Measurements from ENCODE around the gene HTR1D.
A peak's percentile ranks its signal among the peaks of the same experiment; 100 is the strongest.
"Not testable (repeated sequence)": the region's sequence is repeated elsewhere in the genome, so short reads cannot be mapped to it uniquely, and the experiment has no call there.

The HTR1D gene

DNA sequence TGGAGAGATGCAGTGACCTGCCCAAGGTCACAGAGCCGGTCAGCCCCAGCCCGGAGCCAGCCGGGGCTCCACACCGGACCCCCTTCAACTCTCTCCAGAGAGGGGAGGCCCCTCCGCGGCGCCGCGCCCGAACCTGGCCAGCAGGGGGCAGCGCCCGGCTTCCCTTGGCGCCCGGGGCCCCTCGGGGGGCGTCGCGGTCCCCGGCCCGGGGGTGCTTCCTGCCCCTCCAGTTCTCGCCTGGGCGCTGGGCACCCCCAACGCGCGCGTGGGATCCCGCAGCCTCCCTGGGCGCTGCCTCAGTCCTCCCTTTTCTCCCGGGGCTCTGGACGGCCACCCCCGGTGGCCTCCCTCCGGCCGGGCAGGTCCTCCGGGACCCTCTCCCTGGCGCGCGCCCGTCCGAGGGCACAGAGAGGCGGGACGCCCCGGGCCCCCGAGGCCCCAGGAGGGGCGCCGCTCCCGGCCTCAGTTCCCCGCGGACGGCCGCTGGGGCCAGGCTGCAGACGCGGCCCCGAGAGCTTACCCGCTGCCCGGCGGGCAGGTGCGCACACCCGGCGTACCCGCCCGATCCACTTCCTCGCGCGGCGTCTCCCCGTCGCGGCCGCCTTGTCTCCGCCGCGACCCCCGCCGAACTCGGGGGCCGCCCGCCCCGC lies 406 bp downstream of the HTR1D start:
- peak in 1 of 2 donors; percentile 13 for DNase-seq (ENCODE audit: low read depth in 2 of 2)

DNA sequence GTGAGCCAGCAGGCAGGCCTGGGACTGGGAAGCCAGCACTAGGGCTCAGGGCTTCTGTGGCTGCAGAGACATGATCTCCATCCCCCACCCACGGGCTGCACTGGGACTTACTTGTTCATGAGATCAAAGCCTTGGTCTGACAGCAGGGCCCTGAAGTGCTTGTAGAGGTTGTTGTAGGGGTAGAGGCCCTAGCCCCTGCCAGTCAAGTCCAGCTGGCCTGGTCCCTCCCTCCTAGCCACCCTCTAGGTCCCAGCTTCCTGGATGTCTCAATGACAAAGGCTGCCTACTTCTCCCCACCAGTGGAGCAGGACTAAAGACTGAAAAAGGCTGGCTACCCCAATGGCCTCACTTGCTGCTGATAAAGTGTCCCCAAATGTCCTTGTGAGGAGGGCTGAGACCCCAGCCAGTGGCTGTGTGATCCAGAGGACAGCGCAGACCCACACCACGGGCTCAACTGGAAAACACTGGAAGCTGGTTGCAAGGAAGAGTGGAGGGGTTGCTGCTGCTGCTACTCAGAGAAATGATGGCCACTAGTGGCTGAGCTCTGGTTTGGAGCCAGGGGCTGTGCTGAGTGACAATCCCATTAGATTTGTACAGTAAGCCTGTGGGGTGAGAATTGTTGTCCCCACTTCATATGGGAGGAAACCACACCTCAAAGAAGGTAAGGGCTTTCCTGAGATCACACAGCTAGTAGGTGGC lies 1.4 kb downstream of the HTR1D start:
- DNase-seq (ENCODE audit: low read depth in 2 of 2), result no peak

DNA sequence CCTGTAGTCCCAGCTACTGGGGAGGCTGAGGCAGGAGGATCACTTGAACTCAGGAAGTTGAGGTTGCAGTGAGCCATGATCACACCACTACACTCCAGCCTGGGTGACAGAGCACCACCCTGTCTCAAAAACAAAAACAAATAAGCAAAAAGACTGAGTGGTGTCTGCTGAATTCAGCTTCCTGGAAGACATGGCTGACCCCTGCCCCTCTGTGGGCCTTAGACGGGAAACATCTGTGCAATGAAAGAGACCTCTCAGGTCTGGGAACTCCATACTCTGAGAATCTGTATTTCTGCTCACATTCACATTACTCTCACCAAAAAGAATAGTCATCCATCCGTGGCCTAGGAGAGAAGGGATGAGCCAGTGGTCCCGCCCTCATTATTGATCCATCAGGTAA lies 2.0 kb downstream of the HTR1D start:
- DNase-seq (ENCODE audit: low read depth in 2 of 2), result no peak

DNA sequence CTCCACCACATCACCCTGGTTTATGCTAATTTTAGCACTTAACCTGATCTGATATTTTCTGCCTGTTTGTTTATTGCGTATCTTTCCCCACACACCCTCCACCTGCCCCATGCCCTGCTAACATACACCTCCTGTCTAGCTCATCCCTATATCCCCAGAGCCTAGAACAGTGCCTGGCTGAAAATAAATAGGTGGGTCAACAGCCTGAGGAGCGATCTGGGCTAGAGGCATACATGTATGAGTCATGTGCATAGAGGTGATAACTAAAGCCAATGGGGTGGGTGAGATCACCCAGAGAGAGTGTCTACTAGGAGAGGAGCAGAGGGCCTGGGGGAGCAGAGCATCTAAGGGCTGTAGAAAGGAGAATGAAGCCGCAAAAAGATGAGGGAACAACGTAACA lies 2.7 kb downstream of the HTR1D start:
- DNase-seq (ENCODE audit: low read depth in 2 of 2), result no peak

DNA sequence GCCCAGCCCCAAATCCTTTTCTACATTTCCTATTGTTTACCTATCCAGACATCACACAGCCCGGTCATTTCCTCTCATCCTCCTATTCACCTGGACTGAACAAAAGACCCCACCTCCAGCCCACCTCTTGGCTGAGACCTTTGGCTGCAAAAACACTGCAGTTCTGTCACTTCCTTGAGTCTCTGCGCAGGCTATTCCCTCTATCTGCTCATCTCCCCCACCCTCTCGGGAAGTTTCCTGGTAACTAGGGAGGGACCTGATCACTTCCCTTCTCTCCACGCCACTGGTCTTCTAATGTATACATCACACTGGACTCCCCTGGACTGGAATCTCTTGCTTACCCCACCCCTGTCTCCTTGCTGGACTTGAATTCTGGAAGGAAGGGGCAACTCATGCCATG lies 5.3 kb downstream of the HTR1D start:
- DNase-seq (ENCODE audit: low read depth in 2 of 2), result no peak

DNA sequence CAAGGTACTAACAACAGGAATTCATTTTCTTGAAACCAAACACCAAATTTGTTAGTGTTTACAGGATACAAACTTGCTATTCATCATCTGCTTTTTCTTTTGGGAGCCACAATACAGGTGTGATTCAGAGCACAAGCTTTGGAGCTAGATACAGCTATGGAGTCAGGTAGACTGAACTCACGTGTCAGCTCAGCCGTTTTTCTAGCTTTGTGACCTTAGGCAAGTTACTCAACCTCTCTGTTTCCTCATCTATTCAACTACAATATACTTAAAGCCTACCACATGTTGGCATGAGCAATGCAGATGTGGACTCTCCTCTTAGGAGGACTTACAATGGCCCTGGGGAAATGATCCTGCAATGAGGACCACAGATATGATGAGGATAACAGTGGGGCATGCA lies 6.3 kb downstream of the HTR1D start:
- DNase-seq (ENCODE audit: low read depth in 2 of 2), result no peak

DNA sequence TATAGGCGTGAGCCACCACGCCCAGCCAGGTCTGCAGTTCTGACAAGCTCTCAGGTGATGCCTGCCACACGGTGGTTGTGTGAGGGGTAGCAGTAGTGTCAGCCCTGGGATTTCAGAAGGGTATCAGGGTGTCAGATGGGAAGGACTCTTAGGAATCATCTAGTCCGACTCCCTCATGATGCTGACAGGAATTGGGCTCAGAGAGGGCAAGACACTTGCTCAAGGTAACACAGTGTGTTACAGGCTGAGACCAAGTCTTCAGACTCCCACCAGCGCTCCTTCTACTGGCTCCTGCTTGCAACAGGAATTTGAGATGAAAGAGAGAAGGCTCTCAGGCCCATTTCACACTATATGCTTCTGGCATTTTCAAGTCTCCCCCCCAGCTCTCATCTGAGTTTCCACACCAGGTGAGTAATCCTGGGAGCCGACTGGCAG lies 6.9 kb downstream of the HTR1D start:
- no peak for DNase-seq (ENCODE audit: low read depth in 2 of 2)

DNA sequence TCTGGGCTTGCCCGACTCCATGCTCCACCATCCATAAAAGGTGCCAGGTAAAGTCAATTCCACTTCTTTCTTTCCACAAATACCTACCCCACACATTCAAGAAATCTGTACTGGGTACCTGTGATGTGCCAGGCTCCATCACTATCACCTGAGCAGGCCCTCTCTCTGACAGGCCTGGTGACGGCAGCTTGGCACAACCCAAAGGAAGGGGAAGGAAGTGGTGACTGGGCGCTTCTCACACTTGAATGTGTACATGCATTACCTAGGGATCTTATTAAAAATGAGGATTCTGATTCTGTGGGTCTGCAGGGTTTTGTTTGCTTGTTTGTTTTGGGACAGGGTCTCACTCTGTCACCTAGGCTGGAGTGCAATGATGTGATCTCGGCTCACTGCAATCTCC lies 7.5 kb downstream of the HTR1D start:
- DNase-seq (ENCODE audit: low read depth in 2 of 2), result no peak

DNA sequence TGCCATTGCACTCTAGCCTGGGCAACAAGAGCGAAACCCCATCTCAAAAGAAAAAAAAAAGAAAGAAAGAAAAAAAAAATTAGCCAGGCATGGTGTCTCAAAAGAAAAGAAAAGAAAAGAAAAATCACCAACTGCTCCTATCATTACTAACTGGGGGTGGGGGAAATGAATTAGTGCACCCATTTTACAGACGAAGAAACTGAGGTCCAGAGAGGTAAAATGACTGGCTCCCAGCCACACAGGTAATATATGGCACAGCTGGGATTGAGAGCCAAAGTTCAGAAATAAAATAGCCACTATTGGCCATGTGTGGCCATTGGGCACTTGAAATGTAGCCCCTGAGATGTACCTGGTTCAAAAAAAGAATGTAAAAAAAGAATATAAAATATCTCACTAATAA lies 8.8 kb downstream of the HTR1D start:
- no peak for DNase-seq (ENCODE audit: low read depth in 2 of 2)

DNA sequence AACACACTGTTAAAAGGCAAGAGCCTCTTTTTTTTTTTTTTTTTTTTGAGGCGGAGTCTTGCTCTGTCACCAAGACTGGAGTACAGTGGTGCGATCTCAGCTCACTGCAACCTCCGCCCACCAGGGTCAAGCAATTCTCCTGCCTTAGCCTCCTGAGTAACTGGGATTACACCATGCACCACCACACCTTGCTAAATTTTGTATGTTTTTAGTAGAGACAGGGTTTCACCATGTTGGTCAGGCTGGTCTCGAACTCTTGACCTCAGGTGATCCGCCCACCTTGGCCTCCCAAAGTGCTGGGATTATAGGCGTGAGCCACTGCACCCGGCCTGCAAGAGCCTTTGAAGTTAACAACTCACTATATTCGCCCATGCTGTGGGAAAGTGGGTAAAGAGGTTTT lies 9.6 kb downstream of the HTR1D start:
- not testable (repeated sequence) for DNase-seq (ENCODE audit: low read depth in 2 of 2)

DNA sequence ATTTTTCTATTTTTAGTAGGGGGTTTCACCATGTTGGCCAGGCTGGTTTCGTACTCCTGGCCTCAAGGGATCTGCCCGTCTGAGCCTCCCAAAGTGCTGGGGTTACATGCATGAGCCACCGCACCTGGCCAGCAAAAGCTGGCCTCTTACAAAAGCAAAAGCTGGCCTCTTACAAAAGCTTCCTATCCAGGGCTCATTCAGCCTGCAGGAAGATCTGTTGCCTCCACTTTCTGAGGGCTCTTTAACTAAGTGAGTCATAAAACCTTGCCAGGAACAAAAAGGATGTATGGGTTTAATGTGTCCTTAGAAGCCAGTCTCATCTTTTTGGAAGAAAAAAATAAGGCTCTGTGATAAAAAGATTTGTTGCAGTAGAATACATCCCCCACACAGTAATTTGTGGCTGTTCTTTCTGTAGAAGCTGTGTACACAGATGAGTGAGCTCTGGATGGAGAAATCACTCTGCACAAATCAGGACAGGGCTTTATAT lies 15.0 kb downstream of the HTR1D start:
- DNase-seq (ENCODE audit: low read depth in 2 of 2), result no peak

DNA sequence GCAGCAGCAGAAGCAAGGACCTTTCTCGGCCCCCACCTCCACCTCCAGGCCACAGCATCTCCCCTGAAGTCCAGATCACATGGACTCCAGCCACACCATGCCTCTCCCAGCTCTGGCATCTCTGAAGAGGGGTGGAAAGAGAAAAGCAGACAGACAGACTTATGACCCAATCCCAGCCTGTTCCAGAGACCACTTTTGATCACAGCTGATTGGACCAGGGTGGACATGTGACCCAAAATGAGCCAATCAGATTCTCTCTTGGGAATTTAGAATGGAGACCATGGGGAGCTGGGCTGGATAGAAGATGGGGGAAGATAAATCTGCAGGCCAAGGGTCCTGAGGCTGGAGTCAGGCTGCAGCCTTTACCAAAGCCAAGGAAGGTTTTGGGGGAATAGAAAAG lies 16.4 kb downstream of the HTR1D start:
- DNase-seq (ENCODE audit: low read depth in 2 of 2), result no peak

DNA sequence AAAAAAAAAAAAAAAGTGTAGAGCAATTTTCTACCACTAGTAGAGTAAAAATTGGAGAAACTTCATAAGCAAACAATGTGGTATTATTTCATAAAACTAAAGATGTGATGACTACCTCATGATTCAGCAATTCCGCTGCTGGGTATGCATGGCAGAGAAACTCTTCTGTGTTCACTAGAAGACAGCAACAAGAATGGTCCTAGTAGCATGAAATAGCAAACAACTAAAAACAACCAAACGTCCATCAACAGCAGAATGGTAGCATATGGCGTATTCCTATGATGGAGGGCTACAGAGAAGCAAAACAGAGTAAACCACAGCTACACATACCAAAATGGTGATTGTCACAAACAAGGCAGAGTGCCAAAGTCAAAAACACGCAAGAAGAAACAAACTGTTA lies 18.9 kb downstream of the HTR1D start:
- no peak for DNase-seq (ENCODE audit: low read depth in 2 of 2)

DNA sequence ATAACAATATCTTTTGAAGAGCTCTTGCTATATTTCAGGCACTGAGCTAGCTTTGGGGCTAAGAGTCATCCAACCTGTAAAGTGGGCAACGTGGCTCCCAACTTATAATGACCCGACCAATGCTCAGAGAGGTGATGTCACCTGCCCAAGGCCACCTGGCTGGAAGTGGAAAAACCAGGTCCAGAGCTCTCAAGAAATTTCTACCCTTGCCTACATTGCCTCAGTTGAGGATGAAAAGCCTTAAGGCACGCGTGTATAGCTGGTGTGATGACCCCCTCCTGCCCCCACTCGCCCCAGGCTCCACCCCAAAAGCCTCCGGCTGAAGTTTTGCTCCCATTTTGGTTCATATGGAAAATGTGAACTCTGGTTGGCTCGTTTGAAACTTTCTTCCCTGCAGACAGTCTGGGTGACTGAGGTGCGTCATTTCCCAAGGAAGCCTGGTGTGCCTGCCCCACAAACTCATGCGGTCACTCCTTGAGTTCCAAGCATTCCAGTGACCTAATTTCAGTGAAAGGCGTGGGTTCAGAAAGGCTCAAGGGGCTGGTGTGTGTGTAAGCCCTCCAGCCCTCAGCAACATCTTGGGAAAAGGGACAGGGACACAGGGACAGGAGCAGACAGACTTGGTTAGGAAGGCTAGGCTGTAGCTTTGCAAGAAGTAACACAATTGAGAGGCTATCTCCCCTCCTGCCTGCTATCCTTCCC lies 20.5 kb downstream of the HTR1D start:
- DNase-seq (ENCODE audit: low read depth in 2 of 2), result no peak

DNA sequence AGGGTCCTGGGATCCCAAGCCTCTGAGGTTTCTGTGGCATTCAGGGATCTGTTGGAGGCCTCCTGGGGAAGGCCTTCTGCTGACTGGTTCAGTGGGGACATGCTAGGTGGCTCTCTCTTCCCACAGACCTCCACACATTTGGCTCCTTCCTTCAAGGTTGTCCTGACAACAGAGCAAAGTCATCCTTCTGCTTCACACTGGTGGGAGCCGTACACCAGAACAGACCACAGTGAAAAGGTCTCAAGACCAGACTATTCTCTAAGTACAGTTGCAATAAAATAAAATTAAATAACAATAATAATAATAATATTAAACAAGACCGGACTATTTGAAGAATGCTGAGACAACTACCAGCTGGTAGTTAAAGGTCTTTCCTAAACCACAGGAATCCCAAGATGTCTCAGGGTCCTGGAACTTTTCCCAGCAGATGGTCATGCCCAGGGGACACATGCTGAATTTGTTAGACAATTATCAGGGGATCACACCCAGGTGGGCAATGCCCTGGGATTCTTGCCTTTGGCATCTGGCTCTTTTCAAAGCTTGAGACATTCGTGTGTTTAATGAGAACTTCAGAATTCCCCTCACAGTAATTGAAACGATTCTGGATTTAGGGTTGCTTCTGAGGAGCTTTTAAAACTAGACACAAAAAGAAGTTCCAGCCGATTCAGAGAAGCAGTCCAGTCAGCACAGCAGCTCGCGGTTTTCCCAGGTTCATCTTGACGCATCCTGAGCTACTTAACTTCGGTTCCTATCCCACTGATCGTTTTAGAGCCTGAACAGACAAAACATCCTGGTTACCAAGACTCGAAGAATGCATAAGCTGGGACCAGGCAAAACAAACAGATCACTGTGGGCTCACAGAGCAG lies 22.9 kb downstream of the HTR1D start:
- no peak for DNase-seq (ENCODE audit: low read depth in 2 of 2)

DNA sequence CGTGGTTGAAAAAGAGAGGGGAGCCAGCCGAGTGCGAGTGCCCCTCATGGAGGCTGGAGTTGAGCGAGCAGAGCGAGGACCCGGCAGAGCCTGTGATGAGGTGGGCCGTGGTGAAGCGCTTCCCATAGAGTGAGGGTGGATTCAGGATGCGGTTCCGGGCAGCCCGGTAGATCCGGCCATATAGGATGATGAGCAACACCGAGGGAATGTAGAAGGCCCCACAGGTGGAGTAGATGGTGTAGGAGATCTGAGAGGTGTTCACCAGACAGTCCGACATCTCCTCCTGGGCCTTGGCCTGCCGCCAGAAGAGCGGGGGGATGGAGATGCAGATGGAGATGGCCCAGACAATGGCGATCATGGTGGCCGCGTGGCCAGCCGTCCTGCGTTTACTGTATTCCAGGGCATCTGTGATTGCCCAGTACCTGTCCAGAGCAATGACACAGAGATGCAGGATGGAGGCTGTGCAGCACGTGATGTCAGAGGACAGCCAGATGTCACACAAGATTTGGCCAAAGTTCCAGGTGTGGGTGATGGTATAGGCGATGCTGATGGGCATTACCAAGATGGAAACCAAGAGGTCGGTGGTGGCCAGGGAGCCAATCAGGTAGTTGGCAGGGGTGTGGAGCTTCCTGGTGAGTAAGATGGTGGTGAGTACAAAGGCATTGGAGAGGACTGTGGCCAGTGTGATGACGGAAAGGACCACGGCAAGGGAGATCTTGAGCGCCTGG lies 23.7 kb downstream of the HTR1D start:
- no peak for DNase-seq (ENCODE audit: low read depth in 2 of 2)

DNA sequence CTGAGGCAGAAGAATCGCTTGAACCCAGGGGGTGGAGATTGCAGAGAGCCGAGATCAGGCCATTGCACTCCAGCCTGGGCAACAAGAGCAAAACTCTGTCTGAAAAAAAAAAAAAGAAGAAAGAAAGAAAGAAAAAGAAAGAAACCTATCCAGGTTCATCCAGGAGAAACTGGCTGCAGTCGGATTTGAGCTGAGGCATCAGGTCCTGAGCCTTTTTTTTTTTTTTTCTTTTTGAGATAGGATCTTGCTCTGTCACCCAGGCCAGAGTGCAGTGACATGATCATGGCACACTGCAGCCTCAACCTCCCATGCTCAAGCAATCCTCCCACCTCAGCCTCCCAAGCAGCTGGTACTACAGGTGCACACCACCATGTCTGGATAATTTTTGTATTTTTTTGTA lies 26.1 kb downstream of the HTR1D start:
- no peak for DNase-seq (ENCODE audit: low read depth in 2 of 2)

DNA sequence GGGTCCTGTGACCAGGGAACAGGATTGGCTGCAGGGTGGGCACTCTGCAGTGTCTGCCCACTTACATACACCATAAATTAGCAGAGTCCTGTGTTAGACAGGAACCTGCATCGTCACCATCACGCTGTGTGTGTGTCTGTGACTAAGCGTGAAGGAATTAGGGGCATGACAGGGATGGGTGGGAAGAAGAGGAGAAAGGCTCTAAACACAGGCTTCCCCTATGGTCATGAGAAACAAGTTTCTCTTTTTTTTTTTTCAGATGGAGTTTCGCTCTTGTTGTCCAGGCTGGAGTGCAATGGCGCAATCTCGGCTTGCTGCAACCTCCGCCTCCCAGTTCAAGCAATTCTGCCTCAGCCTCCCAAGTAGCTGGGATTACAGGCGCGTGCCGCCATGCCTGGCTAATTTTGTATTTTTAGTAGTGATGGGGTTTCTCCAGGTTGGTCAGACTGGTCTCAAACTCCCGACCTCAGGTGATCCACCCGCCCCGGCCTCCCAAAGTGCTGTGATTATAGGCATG lies 28.3 kb downstream of the HTR1D start:
- not testable (repeated sequence) for DNase-seq (ENCODE audit: low read depth in 2 of 2)

DNA sequence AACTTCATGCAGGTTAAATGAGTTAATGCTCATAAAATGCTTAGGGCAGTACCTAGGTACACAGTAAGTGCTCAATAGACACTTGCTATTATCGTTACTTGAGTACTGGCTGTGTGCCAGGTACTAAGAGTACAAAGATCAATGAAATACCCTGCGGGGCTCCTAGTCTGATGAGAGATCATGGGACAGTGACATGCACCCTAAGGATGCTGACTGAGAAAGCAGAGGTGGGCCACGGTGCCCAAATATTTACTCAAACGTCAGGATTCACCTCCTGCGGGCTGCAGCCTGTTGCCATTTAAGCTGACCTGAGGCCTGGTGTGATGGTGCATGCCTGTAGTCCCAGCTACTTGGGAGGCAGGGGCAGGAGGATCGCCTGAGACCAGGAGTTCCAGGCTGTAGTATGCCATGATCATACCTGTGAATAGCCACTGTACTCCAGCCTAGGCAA lies 28.8 kb downstream of the HTR1D start:
- no peak for DNase-seq (ENCODE audit: low read depth in 2 of 2)

DNA sequence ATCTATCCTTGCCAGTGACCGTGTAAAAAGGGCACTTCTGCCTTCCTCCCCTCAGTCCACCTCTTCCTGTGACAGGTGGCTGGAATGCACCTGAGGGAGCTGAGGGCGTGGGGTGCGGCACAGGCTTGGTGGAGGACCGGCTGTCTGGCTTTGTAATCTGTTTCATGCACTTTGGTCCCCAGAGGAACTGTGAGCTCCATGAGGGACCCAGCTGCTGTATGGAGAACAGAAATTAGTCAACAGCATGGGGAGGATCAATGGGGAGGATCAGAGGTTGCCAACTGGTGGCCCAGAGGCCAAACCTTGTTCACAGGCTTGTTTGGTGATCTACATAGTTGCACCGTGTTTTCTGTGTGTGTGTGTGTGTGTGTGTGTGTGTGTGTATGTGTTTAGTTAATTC lies 29.7 kb downstream of the HTR1D start:
- no peak for DNase-seq (ENCODE audit: low read depth in 2 of 2)

DNA sequence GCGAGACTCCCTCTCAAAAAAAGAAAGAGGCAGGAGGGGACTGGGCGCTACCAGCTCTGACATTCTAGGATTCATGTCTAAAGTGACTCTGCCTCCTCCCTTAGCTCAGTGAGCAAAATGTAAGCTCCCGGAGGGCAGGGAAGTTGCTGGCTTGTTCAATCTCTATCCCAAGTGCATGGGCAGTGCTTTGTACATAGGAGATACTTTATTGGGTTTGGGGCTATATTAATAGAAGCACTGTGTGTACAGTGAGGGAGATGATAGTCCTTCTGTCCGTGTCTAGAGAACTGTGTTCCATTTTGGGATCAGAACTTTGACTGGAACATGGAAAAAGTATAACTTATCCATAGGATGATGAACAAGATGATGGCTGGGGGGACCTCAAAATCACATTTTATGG lies 31.9 kb downstream of the HTR1D start:
- DNase-seq (ENCODE audit: low read depth in 2 of 2), result no peak
